NCI-H187 treated with DMSO at 0.1 percent for 48 hours (cell line): ENCODE data around the gene PRKN.

Source experiments
- DNase-seq: peaks from one replicate; lab custom pipeline; 2025; lab: John Stamatoyannopoulos, UW

PRKN gene

GRCh38 chr6:162124710-162125435, 602.7 kb downstream of the PRKN start:
- DNase-seq = no peak

GRCh38 chr6:162123797-162124196, 603.8 kb downstream of the PRKN start:
- DNase-seq = no peak

- DNase-seq = no peak
These were observed 608.2 kb downstream of the PRKN start for GRCh38 chr6:162119341-162119740.

- no peak for DNase-seq
These were observed 608.9 kb downstream of the PRKN start for GRCh38 chr6:162118706-162119105.

- DNase-seq = no peak
These were observed 610.6 kb downstream of the PRKN start for GRCh38 chr6:162116902-162117525.

- DNase-seq = no peak
These were observed 618.0 kb downstream of the PRKN start for GRCh38 chr6:162109480-162110050.

- DNase-seq = no peak
These were observed 619.5 kb downstream of the PRKN start for GRCh38 chr6:162108041-162108440.

- no peak for DNase-seq
These were observed 627.5 kb downstream of the PRKN start for GRCh38 chr6:162100096-162100495.

- no peak for DNase-seq
These were observed 627.9 kb downstream of the PRKN start for GRCh38 chr6:162099685-162100084.

- DNase-seq = no peak
These were observed 634.6 kb downstream of the PRKN start for GRCh38 chr6:162092816-162093502.

GRCh38 chr6:162090734-162091133, 636.8 kb downstream of the PRKN start:
- no peak for DNase-seq

GRCh38 chr6:162088091-162088490, 639.5 kb downstream of the PRKN start:
- no peak for DNase-seq

- DNase-seq = no peak
These were observed 642.0 kb downstream of the PRKN start for GRCh38 chr6:162085561-162085960.

GRCh38 chr6:162082520-162082919, 645.0 kb downstream of the PRKN start:
- DNase-seq = no peak

- DNase-seq = no peak
These were observed 648.9 kb downstream of the PRKN start for GRCh38 chr6:162078667-162079066.

- no peak for DNase-seq
These were observed 649.4 kb downstream of the PRKN start for GRCh38 chr6:162078126-162078525.

GRCh38 chr6:162076816-162077215, 650.8 kb downstream of the PRKN start:
- no peak for DNase-seq

GRCh38 chr6:162074641-162075275, 652.8 kb downstream of the PRKN start:
- DNase-seq = no peak

GRCh38 chr6:162070639-162071038, 656.9 kb downstream of the PRKN start:
- no peak for DNase-seq

- DNase-seq = no peak
These were observed 657.6 kb downstream of the PRKN start for GRCh38 chr6:162069995-162070394.

- DNase-seq = no peak
These were observed 659.2 kb downstream of the PRKN start for GRCh38 chr6:162068340-162068739.

GRCh38 chr6:162063666-162064065, 663.9 kb downstream of the PRKN start:
- no peak for DNase-seq
